SK-N-MC (cell line): Measurements from ENCODE around the gene ATP2A2.

ENCODE experiments used
- EZH2 ChIP-seq: fragments of 200-600 bp; sonication (generic); IDR thresholded peaks from one replicate; pipeline ENCODE4 v1.6.1; 2017; ENCODE audit warnings: antibody characterized with exemption
- POLR2AphosphoS5 ChIP-seq: IDR thresholded peaks from 2 replicates; pipeline ENCODE4 v1.6.1; 2012; ENCODE audit warnings: mild to moderate bottlenecking, low read depth, low read length, borderline replicate concordance

GRCh38 chr12:110345963-110346362, 64.9 kb downstream of the ATP2A2 start:
- no peak for TF ChIP-seq EZH2
- no peak for TF ChIP-seq POLR2AphosphoS5
